H1 (cell line): ENCODE measurements around the gene CCL22. TPM values are rescaled to one million over a fixed set of nuclear protein-coding genes. Genes with fewer than 3 reads are reported as not detected.

Experiments used
- CTCF ChIA-PET: fragments of 300-600 bp; sonication (Branson Sonifier 250); formaldehyde crosslinking; loops from one replicate; lab custom pipeline; 2021; ENCODE audit not compliant: partially characterized antibody; lab: Charles Lee
- POLR2A ChIA-PET: fragments of 300-600 bp; sonication (Branson Sonifier 250); formaldehyde crosslinking; loops from one replicate; lab custom pipeline; 2021; ENCODE audit warnings: inconsistent platforms; ENCODE audit not compliant: partially characterized antibody; lab: Charles Lee
- DNase-seq, 2 experiments: peaks; one replicate each; pipeline versions ENCODE4 v3.0.0 to v3.0.0-alpha.2; 2010 to 2022; ENCODE audit warnings: low spot score in 2 of 2, low read depth in 1 of 2, mixed read lengths in 1 of 2
- FAIRE-seq: peaks from 2 replicates; lab custom pipeline; 2011; peaks lifted over from hg19 to GRCh38; lab: Jason Lieb, UNC
- H2AFZ ChIP-seq: 2 replicates; pipeline ENCODE4 v1.8.1; 2012; ENCODE audit warnings: low read length, inconsistent platforms
- H2AK5ac ChIP-seq: 2 replicates; pipeline ENCODE4 v1.6.1; 2013; ENCODE audit warnings: low read depth, low read length
- H2BK120ac ChIP-seq: replicated peaks from 2 replicates; pipeline ENCODE3; 2013; ENCODE audit warnings: low read depth, low read length, inconsistent platforms
- H2BK12ac ChIP-seq: 2 replicates; pipeline ENCODE4 v1.6.1; 2013; ENCODE audit warnings: low read depth, low read length
- H2BK15ac ChIP-seq: 2 replicates; pipeline ENCODE4 v1.6.1; 2013; ENCODE audit warnings: low read length
- H2BK20ac ChIP-seq: 2 replicates; pipeline ENCODE4 v1.6.1; 2013; ENCODE audit warnings: low read length
- H2BK5ac ChIP-seq: 2 replicates; pipeline ENCODE4 v1.6.1; 2013; ENCODE audit warnings: low read depth, low read length
- H3K14ac ChIP-seq: 2 replicates; pipeline ENCODE4 v1.6.1; 2013; ENCODE audit warnings: inconsistent platforms; ENCODE audit not compliant: insufficient read length
- H3K18ac ChIP-seq: 2 replicates; pipeline ENCODE4 v1.6.1; 2013; ENCODE audit warnings: low read length; ENCODE audit errors: extremely low read depth
- H3K23ac ChIP-seq: 2 replicates; pipeline ENCODE4 v1.6.1; 2013; ENCODE audit warnings: inconsistent platforms; ENCODE audit not compliant: insufficient read length
- H3K23me2 ChIP-seq: 2 replicates; pipeline ENCODE4 v1.6.1; 2013; ENCODE audit warnings: low read depth, low read length
- H3K27ac ChIP-seq: 2 replicates; pipeline ENCODE4 v1.6.1; 2011; ENCODE audit warnings: low read depth, low read length, inconsistent platforms
- H3K27me3 ChIP-seq, 4 experiments: replicated peaks in 1 of 4; 1 replicate in 1 of 4; 2 replicates in 3 of 4; pipeline versions ENCODE4 v1.6.1 to v1.8.1; 2011 to 2013; ENCODE audit warnings: low read length in 3 of 4, mild to moderate bottlenecking in 3 of 4, inconsistent platforms in 2 of 4, mixed read lengths in 2 of 4, moderate library complexity in 1 of 4; ENCODE audit not compliant: control insufficient read depth in 3 of 4, insufficient read depth in 3 of 4; ENCODE audit errors: extremely low read depth in 1 of 4
- H3K36me3 ChIP-seq, 4 experiments: 2 replicates each; pipeline versions ENCODE4 v1.6.1 to v1.8.1; 2011 to 2013; ENCODE audit warnings: mild to moderate bottlenecking in 4 of 4, low read length in 3 of 4, moderate library complexity in 2 of 4, control low read depth in 1 of 4, inconsistent platforms in 1 of 4; ENCODE audit not compliant: insufficient read depth in 4 of 4, control insufficient read depth in 2 of 4
- H3K4ac ChIP-seq: replicated peaks from 2 replicates; pipeline ENCODE3; 2013; ENCODE audit warnings: low read length, low read depth, mixed read lengths, inconsistent platforms; ENCODE audit not compliant: insufficient read length
- H3K4me1 ChIP-seq, 4 experiments: replicated peaks in 1 of 4; 1 replicate in 1 of 4; 2 replicates in 3 of 4; pipeline versions ENCODE4 v1.6.1 to v1.8.1; 2011 to 2013; ENCODE audit warnings: low read length in 3 of 4, inconsistent platforms in 2 of 4, mixed read lengths in 1 of 4; ENCODE audit not compliant: insufficient read depth in 4 of 4, control insufficient read depth in 3 of 4
- H3K4me2 ChIP-seq, 2 experiments: 2 replicates each; pipeline versions ENCODE4 v1.6.1 to v1.8.1; 2011 to 2013; ENCODE audit warnings: low read depth in 2 of 2, low read length in 2 of 2, control low read depth in 1 of 2, inconsistent platforms in 1 of 2, mild to moderate bottlenecking in 1 of 2; ENCODE audit not compliant: insufficient read depth in 1 of 2
- H3K4me3 ChIP-seq, 4 experiments: fragments of 200-600, 300-600 bp in 1 of 4; sonication (generic), shearing (Covaris generic), sonication (Bioruptor Twin) in 1 of 4; 2 replicates each; pipeline versions ENCODE4 v1.5.1 to v1.8.1; 2011 to 2016; ENCODE audit warnings: low read length in 4 of 4, low read depth in 3 of 4, control low read depth in 2 of 4, inconsistent platforms in 2 of 4, mild to moderate bottlenecking in 2 of 4, mixed read lengths in 1 of 4, moderate library complexity in 1 of 4; ENCODE audit not compliant: insufficient read depth in 2 of 4; ENCODE audit errors: extremely low read depth in 1 of 4
- H3K56ac ChIP-seq: replicated peaks from 2 replicates; pipeline ENCODE3; 2013; ENCODE audit warnings: low read depth, mild to moderate bottlenecking, mixed read lengths, low read length, inconsistent platforms; ENCODE audit not compliant: insufficient read length
- H3K79me1 ChIP-seq: 2 replicates; pipeline ENCODE4 v1.6.1; 2013; ENCODE audit warnings: low read depth, low read length, control low read depth
- H3K79me2 ChIP-seq, 2 experiments: 2 replicates each; pipeline versions ENCODE4 v1.6.1 to v1.8.1; 2012 to 2013; ENCODE audit warnings: low read length in 2 of 2, mild to moderate bottlenecking in 2 of 2, inconsistent platforms in 1 of 2; ENCODE audit not compliant: insufficient read depth in 2 of 2, control insufficient read depth in 1 of 2
- H3K9ac ChIP-seq, 4 experiments: replicated peaks in 1 of 4; 1 replicate in 1 of 4; 2 replicates in 3 of 4; pipeline versions ENCODE4 v1.6.1 to v1.8.1; 2011 to 2013; ENCODE audit warnings: low read depth in 3 of 4, low read length in 3 of 4, control low read depth in 2 of 4, mild to moderate bottlenecking in 2 of 4, moderate library complexity in 2 of 4, inconsistent platforms in 1 of 4; ENCODE audit errors: extremely low read depth in 1 of 4
- H3K9me3 ChIP-seq, 2 experiments: 2 replicates each; pipeline versions ENCODE4 v1.6.1 to v1.8.1; 2012 to 2013; ENCODE audit warnings: mild to moderate bottlenecking in 2 of 2, moderate library complexity in 2 of 2, control low read depth in 1 of 2, inconsistent platforms in 1 of 2, low read depth in 1 of 2, low read length in 1 of 2, mixed read lengths in 1 of 2; ENCODE audit not compliant: insufficient read depth in 2 of 2
- H4K20me1 ChIP-seq, 2 experiments: replicated peaks in 1 of 2; 2 replicates each; pipeline versions ENCODE3 to v1.8.1; 2011 to 2013; ENCODE audit warnings: inconsistent platforms in 2 of 2, low read length in 2 of 2, mild to moderate bottlenecking in 1 of 2; ENCODE audit not compliant: insufficient read depth in 2 of 2, control insufficient read depth in 1 of 2
- H4K5ac ChIP-seq: 2 replicates; pipeline ENCODE4 v1.6.1; 2013; ENCODE audit warnings: low read length, low read depth, mixed read lengths, inconsistent platforms; ENCODE audit not compliant: insufficient read length
- H4K8ac ChIP-seq: 2 replicates; pipeline ENCODE4 v1.8.0; 2013; ENCODE audit warnings: mild to moderate bottlenecking, moderate library complexity, low read length, inconsistent platforms; ENCODE audit not compliant: insufficient read depth; ENCODE audit errors: extremely low read depth
- H4K91ac ChIP-seq: replicated peaks from 2 replicates; pipeline ENCODE3; 2013; ENCODE audit warnings: low read length, mixed read lengths, inconsistent platforms; ENCODE audit not compliant: insufficient read length
- BCL11A ChIP-seq, 2 experiments: IDR thresholded peaks; one replicate each; pipeline ENCODE4 v1.6.1; 2011; ENCODE audit warnings: low read depth in 2 of 2, low read length in 2 of 2, mild to moderate bottlenecking in 2 of 2
- CBX5 ChIP-seq: fragments of 300-800, 300-1000 bp; sonication (generic); IDR thresholded peaks from 2 replicates; pipeline ENCODE4 v1.7.1; 2016; ENCODE audit warnings: antibody characterized with exemption, low read length, low read depth
- CEBPB ChIP-seq: IDR thresholded peaks from 2 replicates; pipeline ENCODE4 v1.6.1; 2012; ENCODE audit warnings: low read depth, low read length
- EP300 ChIP-seq, 2 experiments: IDR thresholded peaks; 1 replicate in 1 of 2; 2 replicates in 1 of 2; pipeline ENCODE4 v1.6.1; 2011 to 2012; ENCODE audit warnings: low read depth in 2 of 2, low read length in 2 of 2, mild to moderate bottlenecking in 2 of 2, borderline replicate concordance in 1 of 2, inconsistent platforms in 1 of 2, moderate library complexity in 1 of 2
- POLR2A ChIP-seq, 2 experiments: IDR thresholded peaks; 1 replicate in 1 of 2; 2 replicates in 1 of 2; pipeline ENCODE4 v1.6.1; 2011; ENCODE audit warnings: low read depth in 2 of 2, low read length in 2 of 2, mild to moderate bottlenecking in 2 of 2; ENCODE audit errors: control extremely low read depth in 1 of 2
- SP4 ChIP-seq: IDR thresholded peaks from 2 replicates; pipeline ENCODE4 v1.6.1; 2012; ENCODE audit warnings: low read length, inconsistent platforms
- SUZ12 ChIP-seq: fragments of 200-600 bp; sonication (generic); IDR thresholded peaks from 2 replicates; pipeline ENCODE4 v1.6.1; 2012; ENCODE audit warnings: mild to moderate bottlenecking, inconsistent platforms, low read length, moderate library complexity, mixed read lengths
- WGBS, 2 experiments: shearing (Covaris generic) in 1 of 2; methylation state at CpG; one replicate each; pipeline versions ENCODE4 v1.1.6 to v1.1.7; 2013 to 2015; ENCODE audit warnings: low lambda C conversion rate in 2 of 2, mixed read lengths in 2 of 2, inconsistent platforms in 1 of 2, low coverage in 1 of 2, missing lambda C conversion rate in 1 of 2; ENCODE audit not compliant: insufficient replicate concordance in 2 of 2, insufficient coverage in 1 of 2, insufficient read length in 1 of 2; ENCODE audit errors: extremely low coverage in 1 of 2, missing lambda C conversion rate in 1 of 2; 5-methylcytosine and 5-hydroxymethylcytosine counted together
- polyA plus RNA-seq, 7 experiments: library from polyadenylated mRNA; depleted of rRNA in 3 of 7; stranded (reverse) in 5 of 7; unstranded in 2 of 7; fragments of >200 nt in 5 of 7; fragments of 200-250 nt in 2 of 7; gene quantifications; 1 replicate in 5 of 7; 2 replicates in 1 of 7; 4 replicates in 1 of 7; pipeline versions ENCODE4 v1.2.1 to v1.2.3, GENCODE V29; 2011 to 2013; ENCODE audit warnings: missing spikeins in 2 of 7, mixed read lengths in 2 of 7
- total RNA-seq: library from RNA; stranded (reverse); fragmentation: NEBNext Ultra II Directional; extraction: Animal tissue kit (Norgen Biotek cat#: 25700); gene quantifications from 2 replicates; pipeline ENCODE4 v1.2.1, GENCODE V29; 2021

CCL22 gene
- total and polyA plus RNA-seq, 2 of the 8 experiments (the other 6 are each of a cell fraction or from before 2014, with no cell fraction given): not detected

- Histone ChIP-seq H3K56ac (peak overlapping the region; percentile 90), H2BK15ac (no peak overlapping the region), H3K18ac (no peak overlapping the region), H2BK5ac (no peak overlapping the region), H2AK5ac (no peak overlapping the region), H3K36me3 (no peaks in the 10 kb centered on the region), H4K91ac (no peak overlapping the region), H4K5ac (no peak overlapping the region), H3K9me3 (no peaks in the 10 kb centered on the region), H3K27me3 (no peaks in the 10 kb centered on the region; a peak in 1 of 7 replicates), H3K4me3 (no peak overlapping the region), H3K4ac (no peak overlapping the region), H4K8ac (no peak overlapping the region), H3K23ac (no peak overlapping the region), H2BK20ac (no peak overlapping the region), H2AFZ (no peak overlapping the region), H2BK120ac (no peak overlapping the region), H3K27ac (no peak overlapping the region), H3K14ac (no peak overlapping the region), H3K4me2 (no peak overlapping the region), H3K23me2 (peaks cover 6% of the 10 kb centered on the region), H3K79me1 (no peaks in the 10 kb centered on the region), H4K20me1 (peaks cover 0 to 8% of the 10 kb centered on the region in 2 experiments), H3K9ac (no peak overlapping the region), H3K4me1 (peaks cover 0 to 2% (median 1%) of the 10 kb centered on the region in 4 experiments; a peak in 1 of 7 replicates), H2BK12ac (no peak overlapping the region), H3K79me2 (no peaks in the 10 kb centered on the region)
- CTCF ChIA-PET: interaction anchor here (0.8 to 1.1 kb wide), 3 partner anchors 15 to 304 kb away, joined by 3 read pairs; no protein-coding TSS in a partner anchor
- WGBS, 2 experiments: 81 to 100% methylated on average over 1 to 7 of the region's 7 CpGs
- DNase-seq (no peak), FAIRE-seq (no peak)
- POLR2A ChIA-PET: no interaction called here
- TF ChIP-seq SUZ12: no peak
- TF ChIP-seq CEBPB: no peak
- TF ChIP-seq EP300 (IDR thresholded peaks at IDR 0.05; ENCODE audit: borderline replicate concordance in 1 of 2, low read depth in 2 of 2, low read length in 2 of 2): no peak
- TF ChIP-seq CBX5: no peak
- no peak for TF ChIP-seq SP4
- no peak for TF ChIP-seq BCL11A (IDR thresholded peaks at IDR 0.05; ENCODE audit: low read depth in 2 of 2, low read length in 2 of 2)
- no peak for TF ChIP-seq POLR2A (IDR thresholded peaks at IDR 0.05; ENCODE audit: control extremely low read depth in 1 of 2, low read depth in 2 of 2, low read length in 2 of 2)
Observed at GRCh38 chr16:57388359-57389086, 29.9 kb downstream of the CCL22 start.
